SIG-M5 (cell line): Measurements from ENCODE around the gene HTT.

Experiments used
- DNase-seq: peaks from one replicate; lab custom pipeline; 2025; lab: John Stamatoyannopoulos, UW

Gene HTT

GRCh38 chr4:3250438-3250955, 176.0 kb downstream of the HTT start:
- DNase-seq, result no peak

- no peak for DNase-seq
Measured at GRCh38 chr4:3250956-3251690, 176.6 kb downstream of the HTT start.

GRCh38 chr4:3251691-3252479, 177.4 kb downstream of the HTT start:
- DNase-seq, result no peak

GRCh38 chr4:3252480-3252828, 178.0 kb downstream of the HTT start:
- no peak for DNase-seq

- DNase-seq, result no peak
Measured at GRCh38 chr4:3252831-3253641, 178.6 kb downstream of the HTT start.

- DNase-seq, result no peak
Measured at GRCh38 chr4:3253808-3254207, 179.3 kb downstream of the HTT start.

- no peak for DNase-seq
Measured at GRCh38 chr4:3254302-3255131, 180.0 kb downstream of the HTT start.

GRCh38 chr4:3255611-3256186, 181.2 kb downstream of the HTT start:
- DNase-seq, result no peak

GRCh38 chr4:3256230-3257102, 182.0 kb downstream of the HTT start:
- DNase-seq, result no peak

GRCh38 chr4:3257103-3257555, 182.6 kb downstream of the HTT start:
- no peak for DNase-seq

- no peak for DNase-seq
Measured at GRCh38 chr4:3257556-3258482, 183.3 kb downstream of the HTT start.

GRCh38 chr4:3261411-3262207, 187.1 kb downstream of the HTT start:
- no peak for DNase-seq

- no peak for DNase-seq
Measured at GRCh38 chr4:3262208-3263052, 187.9 kb downstream of the HTT start.

GRCh38 chr4:3263053-3263875, 188.8 kb downstream of the HTT start:
- DNase-seq, result no peak

GRCh38 chr4:3263876-3264193, 189.4 kb downstream of the HTT start:
- no peak for DNase-seq

GRCh38 chr4:3266076-3266475, 191.6 kb downstream of the HTT start:
- no peak for DNase-seq
